Upper lobe of left lung (tissue), 4 donors: ENCODE results near the gene SZRD1.

Source experiments
- EP300 ChIP-seq, 4 donors: sonication (generic); formaldehyde crosslinking; IDR thresholded peaks; one replicate each; pipeline ENCODE4 v1.5.1; 2017; ENCODE audit warnings: antibody characterized with exemption in 4 of 4, control low read depth in 2 of 4
- POLR2AphosphoS5 ChIP-seq, 2 donors: sonication (generic); formaldehyde crosslinking; IDR thresholded peaks; one replicate each; pipeline ENCODE4 v1.5.1; 2017; ENCODE audit warnings: antibody characterized with exemption in 2 of 2
- TF ChIP-seq, protein P1 (sequence below), 6 experiments: fragments of 450-650 bp in 4 of 6; fragments of 200-600 bp in 2 of 6; sonication (generic) in 2 of 6; IDR thresholded peaks; one replicate each; pipeline ENCODE4 v1.5.1; 2016 to 2019; ENCODE audit warnings: antibody characterized with exemption in 6 of 6

DNA sequence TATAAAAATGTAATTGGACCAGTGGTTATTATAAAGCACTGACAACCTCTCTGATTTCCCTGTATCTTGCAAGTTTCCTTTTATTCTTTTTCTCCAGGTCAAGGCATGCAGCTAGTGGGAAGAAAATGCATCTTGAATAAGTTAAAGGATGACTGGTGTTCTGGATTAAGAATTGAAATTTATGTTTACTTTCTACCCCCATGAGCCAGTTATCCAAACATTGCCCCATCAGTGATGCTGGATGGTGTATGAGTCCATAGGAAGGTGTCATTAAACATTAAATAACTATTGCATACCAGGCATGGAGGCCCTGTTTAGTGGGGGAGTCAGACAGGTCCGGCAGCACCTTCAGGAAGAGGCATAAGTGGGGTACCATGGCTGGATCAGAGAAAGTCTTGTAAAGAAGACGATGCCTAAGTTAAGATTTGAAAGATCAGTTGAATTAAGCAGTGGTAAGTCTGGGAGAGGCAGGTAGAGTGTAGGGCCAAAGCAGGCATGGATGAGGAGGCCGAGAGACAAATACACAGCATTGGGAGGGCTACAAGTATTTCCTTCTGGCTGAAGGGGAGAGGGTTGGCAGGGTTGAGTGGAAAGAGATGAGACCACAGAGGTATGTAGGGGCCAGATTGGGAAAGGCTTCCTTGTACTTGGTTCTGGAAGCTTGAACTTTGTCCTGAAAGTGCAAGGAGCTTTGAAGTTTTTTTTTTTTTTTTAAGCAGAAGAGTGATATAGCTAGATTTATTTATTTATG, 5.7 kb downstream of the SZRD1 start:
- TF ChIP-seq, protein P1, sequence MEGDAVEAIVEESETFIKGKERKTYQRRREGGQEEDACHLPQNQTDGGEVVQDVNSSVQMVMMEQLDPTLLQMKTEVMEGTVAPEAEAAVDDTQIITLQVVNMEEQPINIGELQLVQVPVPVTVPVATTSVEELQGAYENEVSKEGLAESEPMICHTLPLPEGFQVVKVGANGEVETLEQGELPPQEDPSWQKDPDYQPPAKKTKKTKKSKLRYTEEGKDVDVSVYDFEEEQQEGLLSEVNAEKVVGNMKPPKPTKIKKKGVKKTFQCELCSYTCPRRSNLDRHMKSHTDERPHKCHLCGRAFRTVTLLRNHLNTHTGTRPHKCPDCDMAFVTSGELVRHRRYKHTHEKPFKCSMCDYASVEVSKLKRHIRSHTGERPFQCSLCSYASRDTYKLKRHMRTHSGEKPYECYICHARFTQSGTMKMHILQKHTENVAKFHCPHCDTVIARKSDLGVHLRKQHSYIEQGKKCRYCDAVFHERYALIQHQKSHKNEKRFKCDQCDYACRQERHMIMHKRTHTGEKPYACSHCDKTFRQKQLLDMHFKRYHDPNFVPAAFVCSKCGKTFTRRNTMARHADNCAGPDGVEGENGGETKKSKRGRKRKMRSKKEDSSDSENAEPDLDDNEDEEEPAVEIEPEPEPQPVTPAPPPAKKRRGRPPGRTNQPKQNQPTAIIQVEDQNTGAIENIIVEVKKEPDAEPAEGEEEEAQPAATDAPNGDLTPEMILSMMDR (IDR thresholded peaks at IDR 0.05) = no peak
- no peak for TF ChIP-seq EP300 (IDR thresholded peaks at IDR 0.05)
- TF ChIP-seq POLR2AphosphoS5 (IDR thresholded peaks at IDR 0.05) = no peak
